Endothelial cell of umbilical vein (primary cell): ENCODE results near the gene MIGA2. TPM values are rescaled to one million over a fixed set of nuclear protein-coding genes. Genes with fewer than 3 reads are reported as not detected.

ENCODE experiments used
- BruUV-seq: library from RNA; stranded (reverse); fragments of 400-500 nt; replicated peaks from 2 replicates; lab custom pipeline; 2021; lab: Mats Ljungman, UMichigan
- CTCF ChIA-PET: fragments of 300-600, 350-600 bp; sonication (Branson Sonifier 250); formaldehyde crosslinking; loops from one replicate; lab custom pipeline; 2021; ENCODE audit warnings: antibody characterized with exemption, inconsistent platforms; lab: Charles Lee
- POLR2A ChIA-PET: fragments of 300-600, 350-600 bp; sonication (Branson Sonifier 250); formaldehyde crosslinking; loops from one replicate; lab custom pipeline; 2021; ENCODE audit warnings: antibody characterized with exemption, inconsistent platforms; lab: Charles Lee
- DNase-seq: peaks from one replicate; pipeline ENCODE4 v3.0.0-alpha.2; 2011; ENCODE audit warnings: low read depth, low spot score
- FAIRE-seq: peaks from 2 replicates; lab custom pipeline; 2011; peaks lifted over from hg19 to GRCh38; lab: Jason Lieb, UNC
- H2AFZ ChIP-seq: 2 replicates; pipeline ENCODE4 v1.6.0; 2012; ENCODE audit warnings: low read depth, low read length, control low read depth, inconsistent platforms
- H3K27ac ChIP-seq: 2 replicates; pipeline ENCODE4 v1.5.1; 2011; ENCODE audit warnings: low read depth, mild to moderate bottlenecking, control low read depth, low read length, moderate library complexity; ENCODE audit not compliant: insufficient read depth
- H3K27me3 ChIP-seq, 2 experiments: 2 replicates each; pipeline versions ENCODE4 v1.6.0 to v1.6.1; 2011; ENCODE audit warnings: low read length in 2 of 2, mixed read lengths in 1 of 2; ENCODE audit not compliant: control insufficient read depth in 2 of 2, insufficient read depth in 2 of 2
- H3K36me3 ChIP-seq, 2 experiments: 2 replicates in 1 of 2; 3 replicates in 1 of 2; pipeline ENCODE4 v1.5.1; 2011; ENCODE audit warnings: low read length in 2 of 2, mild to moderate bottlenecking in 1 of 2, moderate library complexity in 1 of 2; ENCODE audit not compliant: control insufficient read depth in 2 of 2, insufficient read depth in 2 of 2; ENCODE audit errors: extremely low read depth in 1 of 2
- H3K4me1 ChIP-seq: 3 replicates; pipeline ENCODE4 v1.5.1; 2011; ENCODE audit warnings: mild to moderate bottlenecking, low read length; ENCODE audit not compliant: control insufficient read depth, insufficient read depth; ENCODE audit errors: extremely low read depth
- H3K4me2 ChIP-seq: 2 replicates; pipeline ENCODE4 v1.6.1; 2011; ENCODE audit warnings: low read length, control low read depth, mixed read lengths; ENCODE audit not compliant: insufficient read depth
- H3K4me3 ChIP-seq, 3 experiments: fragments of 200-600 bp in 1 of 3; sonication (generic), shearing (Covaris generic) in 1 of 3; replicated peaks in 1 of 3; 2 replicates each; pipeline ENCODE4 v1.5.1; 2011 to 2016; ENCODE audit warnings: control low read depth in 3 of 3, low read length in 3 of 3, mild to moderate bottlenecking in 2 of 3, inconsistent platforms in 1 of 3, low read depth in 1 of 3, moderate library complexity in 1 of 3; ENCODE audit not compliant: insufficient read depth in 1 of 3
- H3K79me2 ChIP-seq: 2 replicates; pipeline ENCODE4 v1.6.0; 2012; ENCODE audit warnings: low read length, inconsistent platforms; ENCODE audit not compliant: control insufficient read depth, insufficient read depth
- H3K9ac ChIP-seq: replicated peaks from 2 replicates; pipeline ENCODE3; 2011; ENCODE audit warnings: low read length, control low read depth; ENCODE audit not compliant: insufficient read depth; ENCODE audit errors: extremely low read depth
- H3K9me1 ChIP-seq: replicated peaks from 3 replicates; pipeline ENCODE4 v1.6.0; 2011; ENCODE audit warnings: mild to moderate bottlenecking, low read length; ENCODE audit not compliant: control insufficient read depth, insufficient read depth; ENCODE audit errors: extremely low read depth
- H3K9me3 ChIP-seq: replicated peaks from 2 replicates; pipeline ENCODE4 v1.5.1; 2012; ENCODE audit warnings: low read length, inconsistent platforms; ENCODE audit not compliant: control insufficient read depth, insufficient read depth
- H4K20me1 ChIP-seq: replicated peaks from 2 replicates; pipeline ENCODE3; 2011; ENCODE audit warnings: mild to moderate bottlenecking, low read length; ENCODE audit not compliant: control insufficient read depth, insufficient read depth; ENCODE audit errors: extremely low read depth
- EZH2 ChIP-seq: IDR thresholded peaks from 2 replicates; pipeline ENCODE4 v1.6.1; 2012; ENCODE audit warnings: borderline replicate concordance, low read depth, mild to moderate bottlenecking, moderate library complexity, low read length, inconsistent platforms; ENCODE audit not compliant: severe bottlenecking
- FOS ChIP-seq: IDR thresholded peaks from 2 replicates; pipeline ENCODE4 v1.6.1; 2011; ENCODE audit warnings: mild to moderate bottlenecking, low read length, moderate library complexity, borderline replicate concordance; ENCODE audit not compliant: insufficient read depth
- GATA2 ChIP-seq: IDR thresholded peaks from 2 replicates; pipeline ENCODE4 v1.7.0; 2011; ENCODE audit warnings: low read depth, mild to moderate bottlenecking, moderate library complexity, mixed read lengths, low read length; ENCODE audit not compliant: insufficient read length, insufficient read depth
- JUN ChIP-seq: IDR thresholded peaks from 2 replicates; pipeline ENCODE4 v1.6.1; 2011; ENCODE audit warnings: borderline replicate concordance, low read depth; ENCODE audit not compliant: insufficient read length, insufficient read depth
- MAX ChIP-seq: IDR thresholded peaks from 2 replicates; pipeline ENCODE4 v1.6.1; 2011; ENCODE audit not compliant: insufficient read depth, insufficient read length
- MYC ChIP-seq: IDR thresholded peaks from one replicate; pipeline ENCODE4 v1.6.1; 2011; ENCODE audit warnings: mild to moderate bottlenecking, low read depth, low read length
- POLR2AphosphoS5 ChIP-seq: IDR thresholded peaks from 2 replicates; pipeline ENCODE4 v1.6.1; 2012; ENCODE audit warnings: low read depth, mild to moderate bottlenecking, control low read depth, low read length, moderate library complexity; ENCODE audit not compliant: insufficient read depth
- dilution Hi-C: fragments of 300-500 bp; cut with MboI; formaldehyde crosslinking; loops from one replicate; pipeline ENCODE4 v1.15.0; 2019; ENCODE audit warnings: low sequenced_read_pairs; ENCODE audit not compliant: extremely low pct_ligation_motif_present
- intact Hi-C: fragments of 100-400 bp; cut with micrococcal nuclease; formaldehyde crosslinking; loops from one replicate; pipeline ENCODE4 v1.10.0; 2022
- polyA plus RNA-seq, 4 experiments: library from polyadenylated mRNA; depleted of rRNA in 3 of 4; stranded (reverse) in 3 of 4; unstranded in 1 of 4; fragments of >200 nt; gene quantifications; 2 replicates each; pipeline versions ENCODE4 v1.2.1 to v1.2.3, GENCODE V29; 2011 to 2012; ENCODE audit warnings: missing spikeins in 1 of 4
- total RNA-seq: library from RNA; stranded (reverse); gene quantifications from 2 replicates; pipeline ENCODE4 v1.2.3, GENCODE V29; 2021

MIGA2 gene
- total and polyA plus RNA-seq, 2 donors (not counting 3 experiments of a cell fraction or from before 2014, with no cell fraction given): 27.7 to 28.0 TPM

DNA sequence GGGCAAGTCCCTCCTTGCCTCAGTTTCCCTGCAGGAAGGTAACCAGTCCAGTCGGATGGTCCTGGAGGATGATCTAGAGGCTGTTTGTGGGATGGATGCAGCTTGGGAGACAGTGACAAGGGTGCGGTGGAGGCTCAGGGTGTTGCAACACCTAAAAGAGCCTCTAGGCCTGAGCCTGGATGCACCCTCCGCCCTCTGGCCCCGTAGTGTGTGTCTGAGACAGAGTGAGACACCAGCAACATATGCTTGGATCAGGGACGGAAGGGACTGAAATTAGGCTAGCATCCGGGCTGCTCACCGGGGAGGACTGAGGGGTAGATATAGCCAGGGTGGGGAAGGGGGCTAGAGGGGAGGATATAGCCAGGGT is 73.1 kb downstream of the MIGA2 start:
- POLR2A ChIA-PET: no interaction called here
- Histone ChIP-seq H3K36me3 (peaks cover 3% of the 10 kb centered on the region in 2 experiments), H3K4me1 (peaks cover 10% of the 10 kb centered on the region), H3K4me3 (peak overlapping the region in 1 of 3 experiments; percentile 97), H3K79me2 (peaks cover 21% of the 10 kb centered on the region), H4K20me1 (no peaks in the 10 kb centered on the region), H3K9ac (no peak overlapping the region), H2AFZ (no peak overlapping the region), H3K4me2 (no peak overlapping the region), H3K9me3 (no peaks in the 10 kb centered on the region), H3K9me1 (no peaks in the 10 kb centered on the region), H3K27me3 (no peaks in the 10 kb centered on the region), H3K27ac (no peak overlapping the region)
- no peak for FAIRE-seq
- dilution Hi-C loops: no loop called here
- BruUV-seq: no TSS peak
- intact Hi-C loops: no loop called here
- CTCF ChIA-PET: interaction anchor here (1.0 to 3.7 kb wide), 4 partner anchors 20 to 515 kb away, joined by 3 to 8 read pairs (median 5); no protein-coding TSS in a partner anchor
- TF ChIP-seq JUN (no peak), MYC (no peak)
- DNase-seq: no peak

- H3K36me3 ChIP-seq: peaks cover 3% of the 10 kb centered on the region in 2 experiments
- no peaks in the 10 kb centered on the region for H3K9me1 ChIP-seq
- peaks cover 10% of the 10 kb centered on the region for H3K4me1 ChIP-seq
- ChIA-PET CTCF (interaction anchor here (1.0 to 3.7 kb wide), 5 partner anchors 19 to 514 kb away, joined by 3 to 8 read pairs (median 5); no protein-coding TSS in a partner anchor), POLR2A (interaction anchor here (1.1 kb wide), 1 partner anchor 19 kb away, joined by 3 read pairs; no protein-coding TSS in a partner anchor)
- peak overlapping the region; percentile 64 for H3K9ac ChIP-seq
- peak overlapping the region; percentile 74 for H3K4me2 ChIP-seq
- no TSS peak for BruUV-seq
- peak overlapping the region; percentile 80 for H2AFZ ChIP-seq
- H3K27me3 ChIP-seq: no peaks in the 10 kb centered on the region
- intact Hi-C loops: loop anchor here (1.0 kb wide), 1 partner anchor 29 kb away; the partner anchor contains the start of gene DOLPP1
- DNase-seq: no peak
- dilution Hi-C loops: no loop called here
- H3K4me3 ChIP-seq: peak overlapping the region; percentile 52 to 97 (median 66)
- no peaks in the 10 kb centered on the region for H3K9me3 ChIP-seq
- FAIRE-seq: peak; percentile 56
- no peak for TF ChIP-seq MYC
- no peak for TF ChIP-seq FOS
- TF ChIP-seq GATA2: no peak
- peak; percentile 45 for TF ChIP-seq POLR2AphosphoS5
- TF ChIP-seq MAX: no peak
- TF ChIP-seq JUN: no peak
- no peak for TF ChIP-seq EZH2
- peaks cover 26% of the 10 kb centered on the region for H3K79me2 ChIP-seq
- H3K27ac ChIP-seq: no peak overlapping the region
- no peaks in the 10 kb centered on the region for H4K20me1 ChIP-seq
Observed at GRCh38 chr9:129109952-129110739, 73.7 kb downstream of the MIGA2 start.
